HG03025 (cell line): ENCODE data around the gene STK38L.
A peak's percentile ranks its signal among the peaks of the same experiment; 100 is the strongest.

Experiments used
- ATAC-seq: cut with Tn5 transposase; IDR thresholded peaks from one replicate; pipeline ENCODE4 v1.9.1; 2021; ENCODE audit warnings: mild to moderate bottlenecking, moderate library complexity; ENCODE audit not compliant: unreplicated experiment, low FRiP score

Gene STK38L

GRCh38 chr12:27304856-27305255 is 60.8 kb downstream of the STK38L start:
- no peak for ATAC-seq

GRCh38 chr12:27305673-27306456 is 61.8 kb downstream of the STK38L start:
- no peak for ATAC-seq

- no peak for ATAC-seq
Observed at GRCh38 chr12:27309293-27309994, 65.4 kb downstream of the STK38L start.

GRCh38 chr12:27309995-27310315 is 65.9 kb downstream of the STK38L start:
- ATAC-seq, result no peak

- ATAC-seq, result no peak
Observed at GRCh38 chr12:27316947-27317346, 72.9 kb downstream of the STK38L start.

- no peak for ATAC-seq
Observed at GRCh38 chr12:27319409-27319808, 75.3 kb downstream of the STK38L start.

GRCh38 chr12:27319848-27320247 is 75.8 kb downstream of the STK38L start:
- no peak for ATAC-seq

GRCh38 chr12:27324530-27324929 is 80.4 kb downstream of the STK38L start:
- no peak for ATAC-seq

- ATAC-seq, result no peak
Observed at GRCh38 chr12:27330846-27331245, 86.8 kb downstream of the STK38L start.

GRCh38 chr12:27331291-27331926 is 87.3 kb downstream of the STK38L start:
- ATAC-seq, result no peak

- ATAC-seq, result no peak
Observed at GRCh38 chr12:27331927-27332324, 87.8 kb downstream of the STK38L start.

GRCh38 chr12:27332407-27332713 is 88.3 kb downstream of the STK38L start:
- ATAC-seq, result peak; percentile 3

GRCh38 chr12:27332714-27333402 is 88.8 kb downstream of the STK38L start, which contains the start of gene BMAL2:
Gene BMAL2 (plus strand): TSS chr12:27332836. CDS start chr12:27333073, 237 bp downstream.
- ATAC-seq, result peak; percentile 27

GRCh38 chr12:27333403-27334009 is 89.4 kb downstream of the STK38L start:
- peak; percentile 28 for ATAC-seq

- ATAC-seq, result no peak
Observed at GRCh38 chr12:27334042-27334720, 90.1 kb downstream of the STK38L start.

- ATAC-seq, result no peak
Observed at GRCh38 chr12:27334721-27335082, 90.6 kb downstream of the STK38L start.

GRCh38 chr12:27335364-27336281 is 91.5 kb downstream of the STK38L start:
- ATAC-seq, result no peak

- ATAC-seq, result no peak
Observed at GRCh38 chr12:27336282-27336653, 92.2 kb downstream of the STK38L start.

- no peak for ATAC-seq
Observed at GRCh38 chr12:27337376-27337775, 93.3 kb downstream of the STK38L start.
